Caco-2 (cell line): ENCODE measurements around the gene DKK2. TPM values are rescaled to one million over a fixed set of nuclear protein-coding genes. Genes with fewer than 3 reads are reported as not detected.

Source experiments
- BruUV-seq: library from RNA; stranded (reverse); fragments of 400-500 nt; replicated peaks from 2 replicates; lab custom pipeline; 2021; lab: Mats Ljungman, UMichigan
- CTCF ChIA-PET: fragments of 300-600 bp; sonication (Branson Sonifier 250); formaldehyde crosslinking; loops from one replicate; lab custom pipeline; 2022; ENCODE audit warnings: antibody characterized with exemption; lab: Charles Lee
- POLR2A ChIA-PET: fragments of 300-600 bp; sonication (Branson Sonifier 250); formaldehyde crosslinking; loops from one replicate; lab custom pipeline; 2022; ENCODE audit warnings: antibody characterized with exemption; lab: Charles Lee
- DNase-seq, 2 experiments: peaks; one replicate each; pipeline versions ENCODE4 v3.0.0 to v3.0.0-alpha.2; 2020 to 2022
- H3K27me3 ChIP-seq: replicated peaks from 2 replicates; pipeline ENCODE4 v1.6.0; 2011; ENCODE audit warnings: low read length; ENCODE audit not compliant: control insufficient read depth, insufficient read depth
- H3K36me3 ChIP-seq: 2 replicates; pipeline ENCODE4 v1.5.1; 2011; ENCODE audit warnings: low read length; ENCODE audit not compliant: control insufficient read depth, insufficient read depth
- H3K4me1 ChIP-seq: fragments of 250-450 bp; sonication (Bioruptor Pico); 2 replicates; pipeline ENCODE4 v1.5.1; 2020; ENCODE audit warnings: mild to moderate bottlenecking
- H3K4me3 ChIP-seq: 2 replicates; pipeline ENCODE4 v1.5.1; 2011; ENCODE audit warnings: low read depth, mild to moderate bottlenecking, control low read depth, low read length
- H3K9me3 ChIP-seq: fragments of 250-450 bp; sonication (Bioruptor Pico); 2 replicates; pipeline ENCODE4 v1.5.1; 2020; ENCODE audit warnings: mild to moderate bottlenecking, moderate library complexity
- H3K27ac Mint-ChIP-seq: one replicate; pipeline ENCODE4 v1.8.0; 2022; ENCODE audit warnings: mixed read lengths; ENCODE audit not compliant: unreplicated experiment
- H3K27me3 Mint-ChIP-seq: one replicate; pipeline ENCODE4 v1.8.0; 2022; ENCODE audit warnings: mixed read lengths; ENCODE audit not compliant: insufficient read depth, unreplicated experiment
- H3K36me3 Mint-ChIP-seq: one replicate; pipeline ENCODE4 v1.8.0; 2022; ENCODE audit warnings: mild to moderate bottlenecking, mixed read lengths; ENCODE audit not compliant: insufficient read depth, unreplicated experiment
- H3K4me1 Mint-ChIP-seq: one replicate; pipeline ENCODE4 v1.8.0; 2022; ENCODE audit warnings: low read depth, mixed read lengths; ENCODE audit not compliant: unreplicated experiment
- H3K4me3 Mint-ChIP-seq: one replicate; pipeline ENCODE4 v1.8.0; 2022; ENCODE audit warnings: mild to moderate bottlenecking, moderate library complexity, mixed read lengths; ENCODE audit not compliant: unreplicated experiment
- H3K9me3 Mint-ChIP-seq: one replicate; pipeline ENCODE4 v1.8.0; 2022; ENCODE audit warnings: mixed read lengths; ENCODE audit not compliant: unreplicated experiment
- CTCF ChIP-seq, 2 experiments: fragments of 200-600 bp in 1 of 2; IDR thresholded peaks; 1 replicate in 1 of 2; 2 replicates in 1 of 2; pipeline versions ENCODE4 v1.5.1 to v1.8.0; 2011 to 2022; ENCODE audit warnings: antibody characterized with exemption in 1 of 2, control low read depth in 1 of 2, inconsistent platforms in 1 of 2, low read depth in 1 of 2, low read length in 1 of 2, mild to moderate bottlenecking in 1 of 2, moderate library complexity in 1 of 2; ENCODE audit not compliant: insufficient read depth in 1 of 2, severe bottlenecking in 1 of 2, unreplicated experiment in 1 of 2
- intact Hi-C: fragments of 100-400 bp; cut with micrococcal nuclease; formaldehyde crosslinking; loops from one replicate; pipeline ENCODE4 v1.10.0; 2022; ENCODE audit not compliant: unreplicated experiment
- total RNA-seq: library from RNA; stranded (reverse); gene quantifications from 2 replicates; pipeline ENCODE4 v1.2.3, GENCODE V29; 2022

Gene DKK2
- total RNA-seq, 1 experiment from 2014 or later, result not detected

- POLR2A ChIA-PET, result no interaction called here
- Mint-ChIP-seq H3K27ac (no peak overlapping the region), H3K36me3 (no peaks in the 10 kb centered on the region), H3K4me3 (no peak overlapping the region), H3K4me1 (no peaks in the 10 kb centered on the region), H3K27me3 (peaks cover 6% of the 10 kb centered on the region), H3K9me3 (no peaks in the 10 kb centered on the region)
- DNase-seq, result no peak
- CTCF ChIA-PET, result interaction anchor here (0.7 kb wide), 1 partner anchor 756 kb away, joined by 3 read pairs; no protein-coding TSS in a partner anchor
- intact Hi-C loops, result no loop called here
- no peak for TF ChIP-seq CTCF (IDR thresholded peaks at IDR 0.05; ENCODE audit: insufficient read depth in 1 of 2, low read depth in 1 of 2, low read length in 1 of 2, severe bottlenecking in 1 of 2, unreplicated experiment in 1 of 2)
- Histone ChIP-seq H3K36me3 (no peaks in the 10 kb centered on the region), H3K9me3 (no peaks in the 10 kb centered on the region), H3K27me3 (no peaks in the 10 kb centered on the region), H3K4me3 (no peak overlapping the region), H3K4me1 (no peaks in the 10 kb centered on the region)
- BruUV-seq, result no TSS peak
Observed at GRCh38 chr4:107060388-107060787, 24.3 kb upstream of the DKK2 start.

DNA sequence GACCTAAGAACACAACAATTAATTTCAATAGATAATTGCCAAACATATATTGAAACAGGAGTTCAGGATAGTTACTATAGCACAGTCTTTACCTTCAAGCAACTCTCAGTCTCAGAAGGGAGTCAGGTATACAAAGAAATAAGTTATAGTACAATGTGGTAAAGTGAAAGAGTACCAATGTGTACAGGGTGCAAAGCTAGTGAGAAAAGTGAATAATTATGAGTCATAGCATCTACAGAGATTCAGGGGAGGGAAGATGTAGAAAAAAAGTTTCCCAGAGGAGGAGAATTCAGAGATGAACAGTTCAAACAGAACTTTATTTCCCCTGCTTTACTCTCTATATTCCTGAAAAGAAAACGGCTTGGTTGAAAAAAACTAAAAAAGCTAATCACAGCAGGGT, 22.7 kb upstream of the DKK2 start:
- Histone ChIP-seq H3K9me3 (no peaks in the 10 kb centered on the region), H3K4me3 (no peak overlapping the region), H3K27me3 (no peaks in the 10 kb centered on the region), H3K4me1 (no peaks in the 10 kb centered on the region), H3K36me3 (no peaks in the 10 kb centered on the region)
- intact Hi-C loops, result no loop called here
- no peaks in the 10 kb centered on the region for H3K4me1 Mint-ChIP-seq
- ChIA-PET POLR2A (no interaction called here), CTCF (no interaction called here)
- H3K27me3 Mint-ChIP-seq, result peaks cover 4% of the 10 kb centered on the region
- no peak overlapping the region for H3K27ac Mint-ChIP-seq
- TF ChIP-seq CTCF (IDR thresholded peaks at IDR 0.05; ENCODE audit: insufficient read depth in 1 of 2, low read depth in 1 of 2, low read length in 1 of 2, severe bottlenecking in 1 of 2, unreplicated experiment in 1 of 2), result no peak
- no peak for DNase-seq
- H3K4me3 Mint-ChIP-seq, result no peak overlapping the region
- H3K36me3 Mint-ChIP-seq, result no peaks in the 10 kb centered on the region
- BruUV-seq, result no TSS peak
- no peaks in the 10 kb centered on the region for H3K9me3 Mint-ChIP-seq

DNA sequence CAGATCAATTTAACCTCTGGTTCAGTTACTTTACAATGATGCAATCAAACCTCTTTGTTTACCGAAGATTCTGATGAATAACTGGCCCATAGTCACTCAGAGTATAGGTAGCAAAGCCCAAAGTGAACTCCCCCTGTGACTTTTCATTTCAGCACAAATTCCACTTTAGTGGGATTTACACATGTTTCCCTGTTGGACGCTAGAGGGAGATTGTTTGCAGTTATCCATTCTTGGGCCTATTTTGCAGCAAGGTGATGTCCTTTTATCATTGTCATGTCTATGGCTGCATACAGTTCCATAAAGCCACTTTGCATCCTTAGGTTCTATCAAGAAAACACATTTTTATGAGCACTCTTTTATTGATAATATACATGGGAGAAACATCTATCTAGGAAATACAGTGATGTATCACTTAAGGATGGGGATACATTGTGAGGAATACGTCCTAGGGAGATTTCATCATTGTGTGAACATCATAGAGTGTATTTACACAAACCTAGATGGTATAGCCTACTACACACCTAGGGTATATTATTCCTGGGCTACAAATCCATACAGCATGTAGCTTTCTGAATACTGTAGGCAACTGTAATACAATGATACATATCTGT, 14.5 kb upstream of the DKK2 start:
- H3K27ac Mint-ChIP-seq, result no peak overlapping the region
- Histone ChIP-seq H3K9me3 (peaks cover 9% of the 10 kb centered on the region), H3K27me3 (no peaks in the 10 kb centered on the region), H3K4me3 (no peak overlapping the region), H3K4me1 (no peaks in the 10 kb centered on the region), H3K36me3 (no peaks in the 10 kb centered on the region)
- BruUV-seq, result no TSS peak
- H3K9me3 Mint-ChIP-seq, result peaks cover 19% of the 10 kb centered on the region
- DNase-seq, result peak in 1 of 2 experiments; percentile 11
- ChIA-PET CTCF (no interaction called here), POLR2A (no interaction called here)
- H3K27me3 Mint-ChIP-seq, result no peaks in the 10 kb centered on the region
- H3K4me3 Mint-ChIP-seq, result no peak overlapping the region
- intact Hi-C loops, result loop anchor here (1.0 kb wide), 2 partner anchors 133 to 469 kb away; no protein-coding TSS in a partner anchor
- H3K36me3 Mint-ChIP-seq, result no peaks in the 10 kb centered on the region
- peak; percentile 41 to 63 for TF ChIP-seq CTCF (IDR thresholded peaks at IDR 0.05; ENCODE audit: insufficient read depth in 1 of 2, low read depth in 1 of 2, low read length in 1 of 2, severe bottlenecking in 1 of 2, unreplicated experiment in 1 of 2)
- no peaks in the 10 kb centered on the region for H3K4me1 Mint-ChIP-seq
